ENCODE results near the gene RBP2.

GRCh38 chr3:139477710-139478640 is 1.7 kb upstream of the RBP2 start:
- TF ChIP-seq POLR2A (IDR thresholded peaks at IDR 0.05; ENCODE audit: low read depth, low read length) (no peak), POLR2AphosphoS5 (IDR thresholded peaks at IDR 0.05; ENCODE audit: low read depth, low read length) (no peak)

Data from GM12892 (cell line).